ENCODE data around the gene PLAGL2. TPM values are rescaled to one million over a fixed set of nuclear protein-coding genes. Genes with fewer than 3 reads are reported as not detected.

PLAGL2 gene
- total RNA-seq, 4 donors from 2014 or later, result 4.2 to 7.2 (median 6.3) TPM

DNA sequence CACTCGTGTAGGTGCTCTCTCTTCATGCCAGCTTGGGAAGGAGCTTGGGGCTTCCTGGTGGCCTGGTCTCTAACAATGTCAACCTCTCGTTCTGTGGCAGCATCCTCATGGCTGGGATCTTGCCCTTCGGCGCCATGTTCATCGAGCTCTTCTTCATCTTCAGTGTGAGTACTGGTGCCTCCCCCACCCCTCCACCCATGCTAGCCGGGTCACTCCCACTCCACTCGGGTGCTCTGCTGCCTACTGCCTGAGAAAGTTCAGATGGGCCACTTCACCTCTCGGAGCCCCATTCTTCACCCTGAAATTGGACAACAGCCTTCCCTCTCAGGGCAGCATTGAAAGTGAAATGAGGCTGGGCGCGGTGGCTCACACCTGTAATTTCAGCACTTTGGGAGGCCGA, 49.2 kb downstream of the PLAGL2 start:
- no peak overlapping the region for H3K4me3 ChIP-seq
- DNase-seq (ENCODE audit: low spot score in 2 of 2), result no peak
- TF ChIP-seq, protein P1, sequence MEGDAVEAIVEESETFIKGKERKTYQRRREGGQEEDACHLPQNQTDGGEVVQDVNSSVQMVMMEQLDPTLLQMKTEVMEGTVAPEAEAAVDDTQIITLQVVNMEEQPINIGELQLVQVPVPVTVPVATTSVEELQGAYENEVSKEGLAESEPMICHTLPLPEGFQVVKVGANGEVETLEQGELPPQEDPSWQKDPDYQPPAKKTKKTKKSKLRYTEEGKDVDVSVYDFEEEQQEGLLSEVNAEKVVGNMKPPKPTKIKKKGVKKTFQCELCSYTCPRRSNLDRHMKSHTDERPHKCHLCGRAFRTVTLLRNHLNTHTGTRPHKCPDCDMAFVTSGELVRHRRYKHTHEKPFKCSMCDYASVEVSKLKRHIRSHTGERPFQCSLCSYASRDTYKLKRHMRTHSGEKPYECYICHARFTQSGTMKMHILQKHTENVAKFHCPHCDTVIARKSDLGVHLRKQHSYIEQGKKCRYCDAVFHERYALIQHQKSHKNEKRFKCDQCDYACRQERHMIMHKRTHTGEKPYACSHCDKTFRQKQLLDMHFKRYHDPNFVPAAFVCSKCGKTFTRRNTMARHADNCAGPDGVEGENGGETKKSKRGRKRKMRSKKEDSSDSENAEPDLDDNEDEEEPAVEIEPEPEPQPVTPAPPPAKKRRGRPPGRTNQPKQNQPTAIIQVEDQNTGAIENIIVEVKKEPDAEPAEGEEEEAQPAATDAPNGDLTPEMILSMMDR (IDR thresholded peaks at IDR 0.05), result no peak
- no peak for TF ChIP-seq EP300 (IDR thresholded peaks at IDR 0.05)
- no peak for TF ChIP-seq POLR2A (IDR thresholded peaks at IDR 0.05)
- no peaks in the 10 kb centered on the region for H3K9me3 ChIP-seq
- WGBS, 2 donors, result 92 to 96% methylated on average over 11 of the region's 11 CpGs
- H3K27ac ChIP-seq, result no peak overlapping the region
- H3K27me3 ChIP-seq, result no peaks in the 10 kb centered on the region
- H3K4me1 ChIP-seq, result peaks cover 0 to 15% (median 11%) of the 10 kb centered on the region in 4 donors
- H3K36me3 ChIP-seq, result peaks cover 5 to 80% (median 11%) of the 10 kb centered on the region in 3 donors

DNA sequence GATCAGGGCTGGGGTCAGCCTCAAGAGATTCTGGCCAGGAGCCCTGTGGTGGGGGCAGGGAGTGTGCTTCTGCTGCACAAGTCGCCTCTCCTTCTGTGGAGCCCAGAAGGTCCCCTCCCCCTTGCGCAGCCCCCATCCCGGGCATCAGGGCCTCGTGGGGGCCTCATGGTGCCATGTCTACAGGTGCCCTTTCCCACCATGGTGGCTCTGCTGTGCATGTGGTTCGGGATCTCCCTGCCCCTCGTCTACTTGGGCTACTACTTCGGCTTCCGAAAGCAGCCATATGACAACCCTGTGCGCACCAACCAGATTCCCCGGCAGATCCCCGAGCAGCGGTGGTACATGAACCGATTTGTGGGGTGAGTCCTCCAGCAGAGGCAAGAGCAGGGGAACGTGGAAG, 49.9 kb downstream of the PLAGL2 start:
- TF ChIP-seq, protein P1 (IDR thresholded peaks at IDR 0.05), result no peak
- TF ChIP-seq POLR2A (IDR thresholded peaks at IDR 0.05) (no peak), EP300 (IDR thresholded peaks at IDR 0.05) (no peak)
- Histone ChIP-seq H3K36me3 (peaks cover 5 to 81% (median 19%) of the 10 kb centered on the region in 3 donors), H3K4me1 (peaks cover 0 to 15% (median 11%) of the 10 kb centered on the region in 4 donors), H3K27me3 (no peaks in the 10 kb centered on the region), H3K9me3 (no peaks in the 10 kb centered on the region), H3K4me3 (no peak overlapping the region), H3K27ac (no peak overlapping the region)
- 93 to 99% methylated on average over 13 to 14 of the region's 14 CpGs for WGBS, 2 donors
- no peak for DNase-seq (ENCODE audit: low spot score in 2 of 2)

DNA sequence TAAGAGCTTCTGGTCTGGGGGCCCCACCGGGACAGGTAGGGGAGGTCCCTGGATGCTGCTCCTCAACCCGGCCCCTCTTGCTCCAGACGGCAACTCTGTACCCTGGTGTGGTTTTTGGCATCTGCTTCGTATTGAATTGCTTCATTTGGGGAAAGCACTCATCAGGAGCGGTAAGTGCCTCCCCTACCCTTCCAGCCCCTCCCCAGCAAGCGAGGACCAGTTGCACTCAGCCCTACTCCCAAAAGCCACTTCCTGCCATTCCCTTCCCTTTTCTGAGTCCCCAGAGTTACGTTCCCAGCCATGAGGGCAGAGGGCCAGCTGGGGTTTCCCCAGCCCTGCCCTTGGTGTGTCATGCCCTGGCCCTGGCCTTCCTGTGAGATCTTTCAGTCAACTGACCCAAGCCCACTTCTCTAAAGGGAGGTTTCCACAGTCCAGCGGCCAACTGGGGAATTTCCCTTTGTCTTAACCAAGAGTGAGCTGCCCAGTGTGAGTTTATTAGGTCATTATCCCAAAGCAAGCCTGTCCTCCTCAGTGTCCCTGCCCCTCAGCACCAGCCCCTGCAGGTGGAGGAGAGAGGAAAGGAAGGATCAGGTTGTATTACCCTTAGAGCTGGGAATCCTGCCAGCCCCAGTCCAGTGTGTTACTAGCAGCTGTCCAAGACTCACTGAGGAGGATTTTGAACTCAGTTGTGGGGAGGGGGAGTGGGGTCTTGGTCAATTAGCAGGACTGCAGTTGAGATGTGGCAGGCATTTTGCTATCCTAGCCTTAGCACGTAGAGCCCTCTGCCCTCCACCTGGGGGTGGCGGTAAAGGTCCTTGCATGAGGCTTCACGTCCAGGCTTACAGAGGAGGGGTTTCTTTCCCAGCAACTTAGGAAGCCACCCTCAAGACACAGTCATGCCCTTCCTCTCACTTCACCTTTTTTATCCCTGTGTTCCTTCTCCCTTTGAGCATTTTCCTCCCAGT, 52.2 kb downstream of the PLAGL2 start:
- Histone ChIP-seq H3K36me3 (peaks cover 5 to 83% (median 26%) of the 10 kb centered on the region in 3 donors), H3K27ac (peak overlapping the region in 3 of 4 donors; percentile 15 to 34 (median 19)), H3K4me1 (peaks cover 0 to 15% (median 11%) of the 10 kb centered on the region in 4 donors), H3K9me3 (no peaks in the 10 kb centered on the region), H3K27me3 (no peaks in the 10 kb centered on the region), H3K4me3 (no peak overlapping the region)
- DNase-seq (ENCODE audit: low spot score in 2 of 2), result peak; percentile 63 to 66
- TF ChIP-seq EP300 (IDR thresholded peaks at IDR 0.05) (peak in 1 of 2 donors; percentile 81), POLR2A (IDR thresholded peaks at IDR 0.05) (no peak)
- TF ChIP-seq, protein P1 (IDR thresholded peaks at IDR 0.05), result peak in 2 of 5 experiments; percentile 29 to 32
- 22 to 24% methylated on average over 11 of the region's 11 CpGs for WGBS, 2 donors

DNA sequence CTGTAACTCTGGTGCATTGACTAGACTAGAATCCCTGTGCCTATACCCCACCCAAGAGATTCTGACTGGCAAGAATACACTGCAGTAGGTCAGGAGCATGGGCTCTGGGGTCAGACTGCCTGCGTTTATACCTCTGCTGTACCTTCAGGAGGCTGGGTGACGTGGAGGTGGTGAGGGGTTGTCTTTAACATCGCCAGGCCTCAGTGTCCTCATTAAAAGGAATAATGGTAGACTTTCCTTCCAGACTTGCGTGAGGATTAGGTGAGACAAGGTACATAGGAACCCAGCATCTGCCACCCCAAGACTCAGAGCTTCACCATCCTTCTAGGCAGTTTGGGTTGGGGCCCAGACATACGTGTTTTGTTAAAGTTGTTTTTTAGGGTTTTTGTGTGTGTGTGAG, 53.8 kb downstream of the PLAGL2 start:
- no peaks in the 10 kb centered on the region for H3K9me3 ChIP-seq
- peaks cover 0 to 15% (median 11%) of the 10 kb centered on the region in 4 donors for H3K4me1 ChIP-seq
- H3K4me3 ChIP-seq, result no peak overlapping the region
- no peak overlapping the region for H3K27ac ChIP-seq
- TF ChIP-seq POLR2A (IDR thresholded peaks at IDR 0.05), result no peak
- TF ChIP-seq, protein P1 (IDR thresholded peaks at IDR 0.05), result no peak
- peaks cover 5 to 81% (median 38%) of the 10 kb centered on the region in 3 donors for H3K36me3 ChIP-seq
- 94 to 98% methylated on average over 5 of the region's 5 CpGs for WGBS, 2 donors
- H3K27me3 ChIP-seq, result no peaks in the 10 kb centered on the region
- DNase-seq (ENCODE audit: low spot score in 2 of 2), result no peak

DNA sequence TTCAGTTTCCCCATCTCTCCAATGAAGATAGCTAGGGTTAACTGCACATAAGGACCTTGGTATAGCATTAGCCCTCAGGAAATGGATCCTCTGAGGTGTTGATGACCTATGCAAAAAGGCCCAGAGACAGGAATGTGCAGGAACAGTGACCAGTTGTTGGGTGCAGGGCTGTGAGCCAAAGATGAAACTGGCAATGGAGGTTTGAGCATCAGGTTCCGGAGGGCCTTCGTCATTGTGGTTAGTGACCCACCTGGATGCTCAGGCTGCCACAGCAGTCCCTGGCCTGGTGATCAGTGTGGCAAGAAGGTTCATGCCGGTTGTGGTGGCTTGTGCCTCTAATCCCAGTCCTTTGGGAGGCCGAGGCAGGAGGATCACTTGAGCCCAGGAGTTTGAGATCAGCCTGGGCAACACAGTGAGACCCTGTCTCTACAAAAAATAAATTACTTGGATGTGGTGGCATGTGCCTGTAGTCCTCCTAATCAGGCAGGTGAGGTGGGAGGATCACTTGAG, 54.3 kb downstream of the PLAGL2 start:
- Histone ChIP-seq H3K4me3 (no peak overlapping the region), H3K27me3 (no peaks in the 10 kb centered on the region), H3K9me3 (no peaks in the 10 kb centered on the region), H3K36me3 (peaks cover 3 to 81% (median 38%) of the 10 kb centered on the region in 3 donors), H3K27ac (no peak overlapping the region), H3K4me1 (peaks cover 0 to 15% (median 11%) of the 10 kb centered on the region in 4 donors)
- DNase-seq (ENCODE audit: low spot score in 2 of 2), result no peak
- TF ChIP-seq, protein P1 (IDR thresholded peaks at IDR 0.05), result no peak
- TF ChIP-seq POLR2A (IDR thresholded peaks at IDR 0.05), result no peak
- no peak for TF ChIP-seq EP300 (IDR thresholded peaks at IDR 0.05)
- WGBS, 2 donors, result 93 to 98% methylated on average over 4 of the region's 4 CpGs

Measured in tibial nerve (tissue), 4 donors.